CD1c-positive myeloid dendritic cell (primary cell): ENCODE results near the gene CTNNA1.

ENCODE experiments used
- DNase-seq: peaks from one replicate; pipeline ENCODE4 v3.0.0-alpha.2; 2016; ENCODE audit errors: extremely low spot score

Gene CTNNA1

DNA sequence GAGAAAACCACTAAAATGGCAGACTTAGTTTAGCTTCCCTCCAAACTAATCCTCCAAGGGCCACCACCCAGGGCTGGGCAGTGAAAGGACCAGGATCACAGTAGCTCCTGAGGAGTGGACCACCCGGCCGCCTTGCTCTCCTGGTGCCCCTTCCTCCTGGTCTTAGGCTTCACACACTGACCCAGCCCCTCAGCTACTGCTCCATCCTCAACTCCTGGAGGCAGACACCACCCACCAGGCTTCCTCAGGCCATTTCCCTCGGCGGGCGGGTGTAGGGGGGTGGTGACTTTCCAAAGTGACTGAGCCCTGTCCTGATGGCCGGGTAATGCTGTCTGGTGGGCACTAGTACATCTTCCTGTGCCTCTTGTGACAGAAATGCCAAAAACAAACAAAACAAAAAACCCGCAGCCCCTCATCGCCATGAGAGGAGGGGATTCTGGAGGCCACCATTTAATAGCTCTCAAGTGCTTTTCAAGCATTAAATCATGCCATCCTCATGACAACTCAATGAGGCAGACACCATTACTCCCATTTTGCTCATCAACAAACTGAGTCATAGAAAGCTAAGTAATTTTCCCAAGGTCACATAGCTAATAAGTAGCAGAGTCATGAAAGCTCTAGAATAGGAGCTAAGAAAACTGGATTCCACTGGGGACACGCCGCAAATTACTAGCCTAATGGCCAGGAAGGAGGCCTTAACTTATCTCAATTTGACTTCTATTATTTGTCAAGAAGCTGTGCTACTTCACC lies 213.2 kb downstream of the CTNNA1 start:
- no peak for DNase-seq

DNA sequence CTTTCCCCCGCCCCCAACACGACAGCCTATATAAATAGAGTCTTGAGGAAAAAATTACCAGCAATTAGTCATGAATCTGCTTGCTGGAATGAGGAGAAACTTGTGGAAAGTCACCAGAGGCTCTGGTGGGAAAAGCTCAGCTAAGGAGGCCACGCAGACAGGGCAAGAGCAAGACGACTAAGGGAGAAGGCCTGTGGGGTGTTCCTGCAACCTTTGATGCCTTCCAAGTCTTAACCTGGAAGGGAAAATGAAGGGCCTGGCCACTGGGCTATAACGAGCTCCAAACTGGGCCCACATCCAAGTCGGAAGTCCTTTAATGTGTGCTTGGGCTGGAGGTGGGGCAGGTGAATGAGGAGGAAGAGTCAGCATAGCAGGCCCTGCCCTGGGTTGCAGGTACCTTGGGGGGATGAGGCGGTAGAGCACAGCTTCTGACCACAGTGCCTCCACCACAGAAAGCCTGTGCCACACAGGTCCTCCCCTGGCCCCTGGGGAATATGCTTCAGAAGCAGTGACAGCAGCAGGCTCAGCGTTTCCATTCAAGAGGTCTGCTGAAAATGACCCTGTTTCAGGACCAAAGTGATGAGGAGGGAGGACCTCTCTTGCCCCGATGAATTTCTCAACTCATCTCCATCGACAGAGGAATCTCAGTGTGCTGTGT lies 214.7 kb downstream of the CTNNA1 start:
- DNase-seq: no peak

- DNase-seq: no peak
Measured at GRCh38 chr5:138968601-138969000, 215.4 kb downstream of the CTNNA1 start.

DNA sequence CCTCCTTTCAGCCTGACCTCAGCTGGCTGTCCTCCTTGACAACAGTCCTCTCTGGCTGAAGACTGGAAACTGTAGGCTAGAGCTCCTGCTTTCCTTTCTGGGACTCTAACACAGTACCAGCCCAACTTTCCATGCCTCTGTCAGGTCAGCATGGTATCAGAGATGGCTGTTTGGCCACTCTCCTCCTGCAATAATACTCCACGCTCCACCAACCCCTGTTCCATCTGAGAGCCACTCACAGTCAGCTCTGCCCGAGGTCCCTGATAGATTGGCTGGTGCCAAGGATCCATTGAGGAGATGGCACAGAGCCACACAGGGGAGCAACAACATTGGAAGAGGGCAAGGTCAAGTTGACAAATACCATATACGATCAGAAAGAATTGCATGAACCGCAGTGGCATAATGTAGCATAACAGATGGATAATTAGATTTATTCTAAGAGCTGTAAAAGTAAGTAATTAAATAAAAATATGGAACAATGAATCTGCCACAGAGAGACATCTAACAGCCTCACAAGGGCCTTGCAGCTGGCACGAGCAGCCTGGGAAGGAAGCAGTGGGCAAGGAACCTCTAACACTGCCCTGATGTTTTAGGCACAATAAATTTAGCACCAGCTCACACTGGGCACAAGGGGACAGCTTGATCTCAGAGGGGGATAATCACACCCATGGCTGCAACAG lies 216.2 kb downstream of the CTNNA1 start:
- DNase-seq: no peak

DNA sequence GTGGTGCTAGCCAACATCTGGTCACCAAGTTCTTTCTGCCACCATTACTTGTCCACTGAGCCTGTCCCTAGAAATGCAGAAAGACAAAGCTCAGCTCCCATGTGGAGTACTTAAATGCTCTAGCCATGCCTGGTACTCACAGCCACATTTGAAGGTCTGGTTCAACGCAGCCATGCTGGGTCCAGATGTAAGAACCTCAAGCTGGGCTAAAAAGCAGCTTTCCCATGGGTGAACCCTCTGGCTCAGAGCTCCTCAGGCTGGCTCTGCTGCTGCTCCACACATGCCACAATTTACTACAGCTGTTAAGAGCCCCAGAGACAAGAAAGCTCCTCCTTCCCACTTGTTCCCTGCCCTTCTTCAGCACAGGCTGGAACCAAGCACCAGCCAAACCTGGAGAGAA lies 219.0 kb downstream of the CTNNA1 start:
- no peak for DNase-seq

DNA sequence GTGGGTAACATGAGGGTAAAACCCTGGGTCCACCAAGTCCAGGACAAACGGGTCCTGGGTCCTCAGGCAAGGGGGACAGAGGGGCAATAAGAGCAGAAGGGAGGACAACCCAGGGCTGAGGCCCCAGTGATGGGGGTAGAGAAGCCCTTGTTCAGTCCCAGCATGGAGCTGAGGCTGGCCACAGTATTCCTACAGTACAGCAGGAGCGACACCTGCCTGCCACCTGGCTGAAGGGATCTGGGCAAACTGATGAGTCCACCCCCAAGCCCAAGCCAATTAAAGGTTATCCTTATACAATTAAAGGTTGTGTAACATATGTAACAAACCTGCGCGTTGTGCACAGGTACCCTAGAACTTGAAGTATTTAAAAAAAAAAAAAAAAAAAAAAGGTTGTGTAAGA lies 219.6 kb downstream of the CTNNA1 start:
- DNase-seq: no peak

DNA sequence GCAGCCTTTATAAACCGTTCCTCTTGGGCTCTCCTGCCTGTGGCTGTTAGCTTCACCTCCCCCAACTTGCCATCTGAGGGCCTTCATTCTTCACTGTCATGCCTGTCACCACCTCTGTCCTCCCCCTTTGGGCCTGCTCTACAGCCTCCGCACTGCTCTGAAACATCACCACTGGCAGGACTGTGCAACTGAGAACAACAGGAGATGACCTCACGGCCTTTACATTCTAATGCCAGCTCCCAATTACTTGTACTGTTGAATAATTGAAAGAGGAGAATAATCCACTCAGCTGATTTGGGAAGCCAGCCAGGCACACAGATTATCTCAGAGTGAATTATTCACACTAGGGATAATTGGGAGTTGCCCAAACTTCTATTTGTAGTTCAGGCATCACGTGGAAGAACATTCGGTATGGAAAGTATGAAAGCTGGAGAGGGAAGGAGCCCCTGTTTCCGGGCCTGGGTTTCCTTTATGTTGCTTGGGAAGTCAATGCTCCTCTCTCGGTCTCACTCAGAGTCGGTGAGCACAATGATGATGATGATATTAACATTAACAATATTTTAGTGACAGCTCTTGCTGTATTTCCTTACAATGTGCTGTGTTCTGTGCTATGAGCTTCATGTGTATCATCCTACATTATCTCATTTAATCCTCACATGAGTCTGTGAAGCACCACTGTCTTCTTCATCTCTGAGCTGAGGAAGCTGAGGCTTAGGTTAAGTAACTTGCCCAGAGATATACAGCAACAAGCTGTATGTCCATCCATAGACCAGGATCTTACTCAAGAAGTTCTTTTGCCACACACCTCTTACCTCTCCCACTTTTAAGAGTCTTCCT lies 221.2 kb downstream of the CTNNA1 start:
- DNase-seq: no peak

GRCh38 chr5:138975098-138975847 lies 222.0 kb downstream of the CTNNA1 start:
- no peak for DNase-seq

DNA sequence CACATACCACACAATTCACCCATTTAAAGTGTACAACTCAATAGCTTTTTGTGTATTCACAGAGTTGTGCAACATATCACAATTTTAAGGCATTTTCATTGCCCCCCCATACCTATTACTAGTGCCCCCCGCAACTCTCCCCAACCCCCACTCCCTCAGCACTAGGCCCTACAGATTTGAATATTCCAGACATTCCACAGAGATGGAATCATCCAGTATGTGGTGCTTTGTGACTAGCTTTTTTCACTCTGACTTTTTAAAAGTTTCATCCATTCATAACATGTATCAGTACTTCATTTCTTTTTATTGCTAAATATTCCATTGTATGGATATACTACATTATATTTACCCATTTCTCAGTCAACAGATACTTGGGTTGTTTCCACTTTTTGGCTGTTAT lies 224.9 kb downstream of the CTNNA1 start:
- DNase-seq: no peak

- no peak for DNase-seq
Measured at GRCh38 chr5:138978581-138978980, 225.4 kb downstream of the CTNNA1 start.

- no peak for DNase-seq
Measured at GRCh38 chr5:138979684-138980280, 226.6 kb downstream of the CTNNA1 start.

GRCh38 chr5:138980441-138980840 lies 227.2 kb downstream of the CTNNA1 start:
- DNase-seq: no peak

DNA sequence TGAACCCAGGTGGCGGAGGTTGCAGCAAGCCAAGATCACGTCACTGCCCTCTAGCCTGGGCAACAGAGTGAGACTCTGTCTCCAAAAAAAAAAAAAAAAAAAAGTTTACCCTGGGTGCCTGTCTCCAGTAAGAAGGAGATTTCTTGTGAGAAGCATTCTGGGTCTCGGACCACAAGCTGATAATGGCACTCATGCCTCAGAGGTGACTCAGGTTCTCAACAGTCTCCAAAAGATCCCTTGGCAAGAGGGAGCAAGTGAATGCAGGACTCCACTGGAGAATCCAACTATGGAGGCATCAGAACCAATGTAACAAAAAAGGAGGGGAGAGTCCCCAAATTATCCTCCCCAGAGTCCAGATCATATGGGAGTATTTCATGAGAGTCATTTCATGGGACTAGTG lies 227.9 kb downstream of the CTNNA1 start:
- DNase-seq: no peak

- no peak for DNase-seq
Measured at GRCh38 chr5:138981586-138981985, 228.4 kb downstream of the CTNNA1 start.

GRCh38 chr5:138983984-138984383 lies 230.8 kb downstream of the CTNNA1 start:
- DNase-seq: no peak
